ENCODE data around the gene POLL. TPM values are rescaled to one million over a fixed set of nuclear protein-coding genes. Genes with fewer than 3 reads are reported as not detected.

Gene POLL
- total and polyA plus RNA-seq, 2 donors (not counting 3 experiments of a cell fraction or from before 2014, with no cell fraction given) = 34.3 to 42.3 TPM

DNA sequence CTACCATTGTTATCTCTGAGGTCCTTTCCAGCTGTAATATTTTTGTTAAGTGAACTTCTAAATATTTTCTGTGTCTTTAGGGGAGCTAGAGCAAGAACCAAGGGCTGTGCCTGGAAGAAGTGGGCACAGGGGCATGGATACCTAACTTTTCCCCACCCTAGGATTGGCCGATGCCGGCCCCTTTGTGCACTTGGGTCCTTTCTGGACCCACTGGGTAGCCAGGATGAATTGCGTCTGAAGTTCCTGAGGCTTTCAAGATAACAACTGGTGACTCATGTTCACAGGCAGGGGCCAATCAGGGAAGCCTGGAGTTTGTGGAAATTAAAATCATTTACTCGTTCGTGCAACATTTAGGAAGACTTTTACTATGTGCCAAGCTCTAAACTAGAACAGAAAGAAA is 822 bp upstream of the POLL start:
- Histone ChIP-seq H3K27ac (ENCODE audit: insufficient read depth, low read depth, low read length) (no peak overlapping the region), H3K4me2 (ENCODE audit: insufficient read depth, low read length) (peak overlapping the region; percentile 85), H4K20me1 (replicated peaks; ENCODE audit: control insufficient read depth, extremely low read depth, insufficient read depth, low read length) (no peaks in the 10 kb centered on the region), H3K9ac (replicated peaks; ENCODE audit: extremely low read depth, insufficient read depth, low read length) (peak overlapping the region; percentile 50), H3K36me3 (ENCODE audit: control insufficient read depth in 2 of 2, extremely low read depth in 1 of 2, insufficient read depth in 2 of 2, low read length in 2 of 2) (no peaks in the 10 kb centered on the region), H2AFZ (ENCODE audit: low read depth, low read length) (peak overlapping the region; percentile 64), H3K9me1 (replicated peaks; ENCODE audit: control insufficient read depth, extremely low read depth, insufficient read depth, low read length) (no peaks in the 10 kb centered on the region), H3K9me3 (replicated peaks; ENCODE audit: control insufficient read depth, insufficient read depth, low read length) (no peaks in the 10 kb centered on the region), H3K79me2 (ENCODE audit: control insufficient read depth, insufficient read depth, low read length) (peaks cover 8% of the 10 kb centered on the region), H3K27me3 (ENCODE audit: control insufficient read depth in 2 of 2, insufficient read depth in 2 of 2, low read length in 2 of 2) (no peaks in the 10 kb centered on the region), H3K4me3 (replicated peaks in 1 of 3; ENCODE audit: insufficient read depth in 1 of 3, low read depth in 1 of 3, low read length in 3 of 3) (peak overlapping the region; percentile 75 to 88 (median 81)), H3K4me1 (ENCODE audit: control insufficient read depth, extremely low read depth, insufficient read depth, low read length) (peaks cover 18% of the 10 kb centered on the region)
- FAIRE-seq = peak; percentile 74
- intact Hi-C loops (cut with micrococcal nuclease) = no loop called here
- dilution Hi-C loops (cut with MboI; ENCODE audit: extremely low pct_ligation_motif_present, low sequenced_read_pairs) = no loop called here
- DNase-seq (ENCODE audit: low read depth, low spot score) = peak; percentile 53
- CTCF ChIA-PET = interaction anchor here (0.6 to 3.0 kb wide), 4 partner anchors 9 to 408 kb away, joined by 3 to 15 read pairs (median 4); no protein-coding TSS in a partner anchor
- no TSS peak for BruUV-seq (replicated peaks)
- TF ChIP-seq GATA2 (IDR thresholded peaks at IDR 0.05; ENCODE audit: insufficient read depth, insufficient read length, low read depth, low read length) (peak; percentile 42), FOS (IDR thresholded peaks at IDR 0.05; ENCODE audit: borderline replicate concordance, insufficient read depth, low read length) (peak; percentile 68), POLR2A (IDR thresholded peaks at IDR 0.05; ENCODE audit: low read depth, low read length) (no peak)
- POLR2A ChIA-PET = no interaction called here

DNA sequence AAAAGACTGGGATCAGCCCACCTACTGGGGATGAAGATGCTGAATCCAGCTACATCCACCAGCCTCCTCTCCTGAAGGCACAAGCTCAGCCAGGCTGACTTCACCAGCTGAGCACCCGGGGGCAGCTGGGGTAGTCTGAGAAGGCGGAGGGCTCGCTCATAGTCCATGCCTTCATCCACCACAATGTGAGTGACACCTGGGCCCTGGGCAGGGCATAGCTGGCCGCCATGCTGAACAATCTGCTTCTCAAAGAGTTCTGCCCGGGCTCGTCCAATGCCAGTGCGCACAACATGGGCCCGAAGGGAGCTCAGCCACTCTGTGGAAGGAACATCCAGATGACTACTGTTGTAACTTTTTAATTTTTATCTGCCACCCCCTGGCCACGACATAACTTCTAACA is 2.2 kb downstream of the POLL start:
- no peak for FAIRE-seq
- Histone ChIP-seq H4K20me1 (replicated peaks; ENCODE audit: control insufficient read depth, extremely low read depth, insufficient read depth, low read length) (no peaks in the 10 kb centered on the region), H3K4me2 (ENCODE audit: insufficient read depth, low read length) (no peak overlapping the region), H3K27ac (ENCODE audit: insufficient read depth, low read depth, low read length) (no peak overlapping the region), H3K4me1 (ENCODE audit: control insufficient read depth, extremely low read depth, insufficient read depth, low read length) (peaks cover 18% of the 10 kb centered on the region), H3K9me1 (replicated peaks; ENCODE audit: control insufficient read depth, extremely low read depth, insufficient read depth, low read length) (no peaks in the 10 kb centered on the region), H2AFZ (ENCODE audit: low read depth, low read length) (no peak overlapping the region), H3K27me3 (ENCODE audit: control insufficient read depth in 2 of 2, insufficient read depth in 2 of 2, low read length in 2 of 2) (no peaks in the 10 kb centered on the region), H3K79me2 (ENCODE audit: control insufficient read depth, insufficient read depth, low read length) (peaks cover 8% of the 10 kb centered on the region), H3K9ac (replicated peaks; ENCODE audit: extremely low read depth, insufficient read depth, low read length) (no peak overlapping the region), H3K9me3 (replicated peaks; ENCODE audit: control insufficient read depth, insufficient read depth, low read length) (no peaks in the 10 kb centered on the region), H3K4me3 (replicated peaks in 1 of 3; ENCODE audit: insufficient read depth in 1 of 3, low read depth in 1 of 3, low read length in 3 of 3) (no peak overlapping the region), H3K36me3 (ENCODE audit: control insufficient read depth in 2 of 2, extremely low read depth in 1 of 2, insufficient read depth in 2 of 2, low read length in 2 of 2) (peaks cover 2 to 5% of the 10 kb centered on the region in 2 experiments)
- TF ChIP-seq JUN (IDR thresholded peaks at IDR 0.05; ENCODE audit: borderline replicate concordance, insufficient read depth, insufficient read length, low read depth) (no peak), GATA2 (IDR thresholded peaks at IDR 0.05; ENCODE audit: insufficient read depth, insufficient read length, low read depth, low read length) (no peak), POLR2AphosphoS5 (IDR thresholded peaks at IDR 0.05; ENCODE audit: insufficient read depth, low read depth, low read length) (no peak), POLR2A (IDR thresholded peaks at IDR 0.05; ENCODE audit: low read depth, low read length) (no peak), MYC (IDR thresholded peaks at IDR 0.05; ENCODE audit: low read depth, low read length) (no peak), EZH2 (IDR thresholded peaks at IDR 0.05; ENCODE audit: borderline replicate concordance, low read depth, low read length, severe bottlenecking) (no peak), FOS (IDR thresholded peaks at IDR 0.05; ENCODE audit: borderline replicate concordance, insufficient read depth, low read length) (no peak)
- TF ChIP-seq, protein P1, sequence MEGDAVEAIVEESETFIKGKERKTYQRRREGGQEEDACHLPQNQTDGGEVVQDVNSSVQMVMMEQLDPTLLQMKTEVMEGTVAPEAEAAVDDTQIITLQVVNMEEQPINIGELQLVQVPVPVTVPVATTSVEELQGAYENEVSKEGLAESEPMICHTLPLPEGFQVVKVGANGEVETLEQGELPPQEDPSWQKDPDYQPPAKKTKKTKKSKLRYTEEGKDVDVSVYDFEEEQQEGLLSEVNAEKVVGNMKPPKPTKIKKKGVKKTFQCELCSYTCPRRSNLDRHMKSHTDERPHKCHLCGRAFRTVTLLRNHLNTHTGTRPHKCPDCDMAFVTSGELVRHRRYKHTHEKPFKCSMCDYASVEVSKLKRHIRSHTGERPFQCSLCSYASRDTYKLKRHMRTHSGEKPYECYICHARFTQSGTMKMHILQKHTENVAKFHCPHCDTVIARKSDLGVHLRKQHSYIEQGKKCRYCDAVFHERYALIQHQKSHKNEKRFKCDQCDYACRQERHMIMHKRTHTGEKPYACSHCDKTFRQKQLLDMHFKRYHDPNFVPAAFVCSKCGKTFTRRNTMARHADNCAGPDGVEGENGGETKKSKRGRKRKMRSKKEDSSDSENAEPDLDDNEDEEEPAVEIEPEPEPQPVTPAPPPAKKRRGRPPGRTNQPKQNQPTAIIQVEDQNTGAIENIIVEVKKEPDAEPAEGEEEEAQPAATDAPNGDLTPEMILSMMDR (IDR thresholded peaks at IDR 0.05; ENCODE audit: extremely low read depth in 1 of 2, insufficient read depth in 1 of 2, low read depth in 1 of 2, low read length in 2 of 2) = no peak
- TF ChIP-seq, protein P2, sequence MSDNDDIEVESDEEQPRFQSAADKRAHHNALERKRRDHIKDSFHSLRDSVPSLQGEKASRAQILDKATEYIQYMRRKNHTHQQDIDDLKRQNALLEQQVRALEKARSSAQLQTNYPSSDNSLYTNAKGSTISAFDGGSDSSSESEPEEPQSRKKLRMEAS (IDR thresholded peaks at IDR 0.05; ENCODE audit: insufficient read depth, insufficient read length) = no peak
- intact Hi-C loops (cut with micrococcal nuclease) = no loop called here
- no peak for DNase-seq (ENCODE audit: low read depth, low spot score)
- ChIA-PET CTCF (interaction anchor here (0.8 to 1.4 kb wide), 4 partner anchors 10 to 17 kb away, joined by 3 to 6 read pairs (median 3); no protein-coding TSS in a partner anchor), POLR2A (no interaction called here)
- BruUV-seq (replicated peaks) = no TSS peak
- dilution Hi-C loops (cut with MboI; ENCODE audit: extremely low pct_ligation_motif_present, low sequenced_read_pairs) = no loop called here

All from endothelial cell of umbilical vein (primary cell).